CD4-positive, CD25-positive, alpha-beta regulatory T cell (primary cell): Measurements from ENCODE around the gene MAST2. TPM values are rescaled to one million over a fixed set of nuclear protein-coding genes. Genes with fewer than 3 reads are reported as not detected.
"Not testable (repeated sequence)": the region's sequence is repeated elsewhere in the genome, so short reads cannot be mapped to it uniquely, and the experiment has no call there.

Source experiments
- ATAC-seq, 2 donors: fragments of 150-1000 bp; cut with Tn5 transposase; one replicate each; pipeline ENCODE4 v1.10.0; 2021; ENCODE audit warnings: low read depth in 2 of 2, moderate number of reproducible peaks in 2 of 2, moderate library complexity in 1 of 2
- DNase-seq, 3 donors: peaks; one replicate each; pipeline versions ENCODE4 v3.0.0 to v3.0.0-alpha.2; 2012 to 2022; ENCODE audit warnings: mixed read lengths in 1 of 3
- H3K27ac ChIP-seq: one replicate; pipeline ENCODE4 v1.7.0; 2013; ENCODE audit warnings: mild to moderate bottlenecking, low read length; ENCODE audit not compliant: insufficient read depth, poor library complexity, severe bottlenecking
- H3K27me3 ChIP-seq: one replicate; pipeline ENCODE4 v1.7.0; 2013; ENCODE audit warnings: low read length; ENCODE audit not compliant: control insufficient read depth, insufficient read depth
- H3K36me3 ChIP-seq: one replicate; pipeline ENCODE4 v1.7.0; 2013; ENCODE audit warnings: mild to moderate bottlenecking, low read length, moderate library complexity; ENCODE audit not compliant: control insufficient read depth, insufficient read depth
- H3K4me1 ChIP-seq: 2 replicates; pipeline ENCODE4 v1.7.0; 2013; ENCODE audit warnings: mild to moderate bottlenecking, low read length; ENCODE audit not compliant: insufficient read depth, control insufficient read depth, poor library complexity, severe bottlenecking
- H3K4me3 ChIP-seq: one replicate; pipeline ENCODE4 v1.7.0; 2013; ENCODE audit warnings: low read depth, mild to moderate bottlenecking, low read length, moderate library complexity
- H3K9me3 ChIP-seq, 2 experiments: 1 replicate in 1 of 2; 2 replicates in 1 of 2; pipeline ENCODE4 v1.7.0; 2013; ENCODE audit warnings: low read length in 2 of 2, mild to moderate bottlenecking in 1 of 2, moderate library complexity in 1 of 2; ENCODE audit not compliant: control insufficient read depth in 2 of 2
- H3K27ac Mint-ChIP-seq, 3 donors: one replicate each; pipeline ENCODE4 v1.8.0; 2020 to 2022; ENCODE audit warnings: mild to moderate bottlenecking in 3 of 3, mixed read lengths in 3 of 3, moderate library complexity in 2 of 3
- H3K27me3 Mint-ChIP-seq: one replicate; pipeline ENCODE4 v1.8.0; 2022; ENCODE audit warnings: mild to moderate bottlenecking, mixed read lengths
- H3K36me3 Mint-ChIP-seq: one replicate; pipeline ENCODE4 v1.8.0; 2020; ENCODE audit warnings: mixed read lengths
- H3K4me1 Mint-ChIP-seq, 4 donors: one replicate each; pipeline ENCODE4 v1.8.0; 2020 to 2022; ENCODE audit warnings: mixed read lengths in 4 of 4, mild to moderate bottlenecking in 1 of 4
- H3K4me3 Mint-ChIP-seq, 4 donors: one replicate each; pipeline ENCODE4 v1.8.0; 2020 to 2022; ENCODE audit warnings: mild to moderate bottlenecking in 4 of 4, mixed read lengths in 4 of 4, moderate library complexity in 3 of 4
- H3K9me3 Mint-ChIP-seq, 7 donors: one replicate each; pipeline ENCODE4 v1.8.0; 2020 to 2022; ENCODE audit warnings: mixed read lengths in 7 of 7, mild to moderate bottlenecking in 3 of 7, moderate library complexity in 2 of 7
- polyA plus RNA-seq, 4 donors: library from polyadenylated mRNA; unstranded; fragments of 300-500 nt; fragmentation: Illumina TruSeq; gene quantifications; one replicate each; pipeline ENCODE4 v1.2.3, GENCODE V29; 2021
- total RNA-seq: library from RNA; stranded (reverse); gene quantifications from one replicate; pipeline ENCODE4 v1.2.3, GENCODE V29; 2022

MAST2 gene
- total and polyA plus RNA-seq, 5 donors from 2014 or later = 0.71 to 13.1 (median 1.8) TPM

GRCh38 chr1:45952072-45952471 is 148.7 kb downstream of the MAST2 start:
- Histone ChIP-seq H3K4me3 (no peak overlapping the region), H3K27me3 (no peaks in the 10 kb centered on the region), H3K4me1 (no peaks in the 10 kb centered on the region), H3K9me3 (no peaks in the 10 kb centered on the region), H3K27ac (no peak overlapping the region), H3K36me3 (no peaks in the 10 kb centered on the region)
- H3K4me3 Mint-ChIP-seq = no peak overlapping the region
- no peak overlapping the region for H3K27ac Mint-ChIP-seq
- no peak for DNase-seq
- no peak for ATAC-seq
- H3K4me1 Mint-ChIP-seq = no peaks in the 10 kb centered on the region
- H3K36me3 Mint-ChIP-seq = no peaks in the 10 kb centered on the region
- H3K9me3 Mint-ChIP-seq = no peaks in the 10 kb centered on the region
- no peaks in the 10 kb centered on the region for H3K27me3 Mint-ChIP-seq

- H3K4me1 ChIP-seq = no peaks in the 10 kb centered on the region
- DNase-seq (no peak), ATAC-seq (no peak)
- H3K27me3 Mint-ChIP-seq = no peaks in the 10 kb centered on the region
- H3K27ac ChIP-seq = no peak overlapping the region
- no peaks in the 10 kb centered on the region for H3K4me1 Mint-ChIP-seq
- H3K4me3 ChIP-seq = no peak overlapping the region
- no peaks in the 10 kb centered on the region for H3K36me3 ChIP-seq
- H3K9me3 ChIP-seq = no peaks in the 10 kb centered on the region
- H3K9me3 Mint-ChIP-seq = no peaks in the 10 kb centered on the region
- no peak overlapping the region for H3K4me3 Mint-ChIP-seq
- H3K27ac Mint-ChIP-seq = no peak overlapping the region
- H3K27me3 ChIP-seq = no peaks in the 10 kb centered on the region
- H3K36me3 Mint-ChIP-seq = no peaks in the 10 kb centered on the region
Observed at GRCh38 chr1:45953934-45954847, 150.8 kb downstream of the MAST2 start.

GRCh38 chr1:45957684-45958083 is 154.3 kb downstream of the MAST2 start:
- ATAC-seq = no peak

GRCh38 chr1:45958317-45958716 is 154.9 kb downstream of the MAST2 start:
- Histone ChIP-seq H3K27me3 (no peaks in the 10 kb centered on the region), H3K9me3 (no peaks in the 10 kb centered on the region), H3K4me1 (no peaks in the 10 kb centered on the region), H3K4me3 (no peak overlapping the region), H3K27ac (no peak overlapping the region), H3K36me3 (no peaks in the 10 kb centered on the region)
- H3K9me3 Mint-ChIP-seq = peaks cover 0 to 4% (median 0%) of the 10 kb centered on the region in 7 donors
- ATAC-seq (no peak), DNase-seq (no peak)
- H3K27ac Mint-ChIP-seq = no peak overlapping the region
- H3K27me3 Mint-ChIP-seq = no peaks in the 10 kb centered on the region
- no peak overlapping the region for H3K4me3 Mint-ChIP-seq
- H3K36me3 Mint-ChIP-seq = peaks cover 8% of the 10 kb centered on the region
- no peaks in the 10 kb centered on the region for H3K4me1 Mint-ChIP-seq

More at GRCh38 chr1:45957684-45958083, 154.3 kb downstream of the MAST2 start:
- Histone ChIP-seq H3K4me1 (no peaks in the 10 kb centered on the region), H3K27me3 (no peaks in the 10 kb centered on the region), H3K36me3 (no peaks in the 10 kb centered on the region), H3K4me3 (no peak overlapping the region), H3K27ac (no peak overlapping the region), H3K9me3 (no peaks in the 10 kb centered on the region)
- no peaks in the 10 kb centered on the region for H3K27me3 Mint-ChIP-seq
- no peak overlapping the region for H3K27ac Mint-ChIP-seq
- H3K4me1 Mint-ChIP-seq = no peaks in the 10 kb centered on the region
- peaks cover 5% of the 10 kb centered on the region for H3K36me3 Mint-ChIP-seq
- DNase-seq = no peak
- no peaks in the 10 kb centered on the region for H3K9me3 Mint-ChIP-seq
- H3K4me3 Mint-ChIP-seq = no peak overlapping the region

GRCh38 chr1:45960930-45961715 is 157.7 kb downstream of the MAST2 start:
- no peak for ATAC-seq
- H3K4me1 Mint-ChIP-seq = no peaks in the 10 kb centered on the region
- no peak overlapping the region for H3K4me3 ChIP-seq
- no peaks in the 10 kb centered on the region for H3K27me3 ChIP-seq
- no peak overlapping the region for H3K27ac ChIP-seq
- no peak for DNase-seq
- no peaks in the 10 kb centered on the region for H3K27me3 Mint-ChIP-seq
- H3K9me3 Mint-ChIP-seq = peaks cover 0 to 5% (median 0%) of the 10 kb centered on the region in 7 donors
- H3K36me3 Mint-ChIP-seq = peaks cover 13% of the 10 kb centered on the region
- H3K27ac Mint-ChIP-seq = no peak overlapping the region
- H3K4me3 Mint-ChIP-seq = no peak overlapping the region
- no peaks in the 10 kb centered on the region for H3K4me1 ChIP-seq
- H3K36me3 ChIP-seq = no peaks in the 10 kb centered on the region
- no peaks in the 10 kb centered on the region for H3K9me3 ChIP-seq

- H3K27ac Mint-ChIP-seq = not testable (repeated sequence)
Observed at GRCh38 chr1:45961936-45962335, 158.5 kb downstream of the MAST2 start.

GRCh38 chr1:45968941-45969666 is 165.7 kb downstream of the MAST2 start:
- no peaks in the 10 kb centered on the region for H3K27me3 ChIP-seq
- H3K27ac ChIP-seq = no peak overlapping the region
- H3K4me1 Mint-ChIP-seq = no peaks in the 10 kb centered on the region
- no peaks in the 10 kb centered on the region for H3K27me3 Mint-ChIP-seq
- DNase-seq (no peak), ATAC-seq (no peak)
- H3K36me3 Mint-ChIP-seq = peaks cover 3% of the 10 kb centered on the region
- no peaks in the 10 kb centered on the region for H3K4me1 ChIP-seq
- H3K36me3 ChIP-seq = peaks cover 2% of the 10 kb centered on the region
- no peak overlapping the region for H3K27ac Mint-ChIP-seq
- no peak overlapping the region for H3K4me3 Mint-ChIP-seq
- H3K9me3 ChIP-seq = no peaks in the 10 kb centered on the region
- H3K9me3 Mint-ChIP-seq = peaks cover 0 to 2% (median 0%) of the 10 kb centered on the region in 7 donors
- no peak overlapping the region for H3K4me3 ChIP-seq

More at GRCh38 chr1:45961936-45962335, 158.5 kb downstream of the MAST2 start:
- not testable (repeated sequence) for H3K4me3 ChIP-seq, H3K9me3 Mint-ChIP-seq, H3K36me3 ChIP-seq, H3K9me3 ChIP-seq, DNase-seq, H3K4me1 ChIP-seq, H3K4me3 Mint-ChIP-seq, H3K4me1 Mint-ChIP-seq, H3K27me3 ChIP-seq, ATAC-seq, H3K27me3 Mint-ChIP-seq, H3K27ac ChIP-seq
- H3K36me3 Mint-ChIP-seq = peaks cover 13% of the 10 kb centered on the region
